Measurements from ENCODE around the gene CDH20.

Gene CDH20

GRCh38 chr18:61432590-61432989 is 99.4 kb downstream of the CDH20 start:
- no peak for DNase-seq

- no peak for DNase-seq
Observed at GRCh38 chr18:61435064-61435652, 101.9 kb downstream of the CDH20 start.

- no peak for DNase-seq
Observed at GRCh38 chr18:61443081-61443725, 110.0 kb downstream of the CDH20 start.

GRCh38 chr18:61448316-61448715 is 115.1 kb downstream of the CDH20 start:
- no peak for DNase-seq

- DNase-seq: no peak
Observed at GRCh38 chr18:61459896-61460648, 126.8 kb downstream of the CDH20 start.

- no peak for DNase-seq
Observed at GRCh38 chr18:61464551-61465142, 131.4 kb downstream of the CDH20 start.

GRCh38 chr18:61466736-61467135 is 133.5 kb downstream of the CDH20 start:
- no peak for DNase-seq

- no peak for DNase-seq
Observed at GRCh38 chr18:61470031-61470674, 136.9 kb downstream of the CDH20 start.

GRCh38 chr18:61471541-61471940 is 138.3 kb downstream of the CDH20 start:
- DNase-seq: no peak

GRCh38 chr18:61471942-61472341 is 138.7 kb downstream of the CDH20 start:
- no peak for DNase-seq

- DNase-seq: no peak
Observed at GRCh38 chr18:61474341-61474740, 141.1 kb downstream of the CDH20 start.

GRCh38 chr18:61474918-61475317 is 141.7 kb downstream of the CDH20 start:
- DNase-seq: no peak

GRCh38 chr18:61475931-61476330 is 142.7 kb downstream of the CDH20 start:
- no peak for DNase-seq

GRCh38 chr18:61489334-61489733 is 156.1 kb downstream of the CDH20 start:
- no peak for DNase-seq

GRCh38 chr18:61496374-61496773 is 163.1 kb downstream of the CDH20 start:
- DNase-seq: no peak

- DNase-seq: no peak
Observed at GRCh38 chr18:61497422-61497821, 164.2 kb downstream of the CDH20 start.

GRCh38 chr18:61502472-61502871 is 169.2 kb downstream of the CDH20 start:
- no peak for DNase-seq

GRCh38 chr18:61503688-61504087 is 170.5 kb downstream of the CDH20 start:
- DNase-seq: no peak

- no peak for DNase-seq
Observed at GRCh38 chr18:61528961-61529360, 195.7 kb downstream of the CDH20 start.

- DNase-seq: no peak
Observed at GRCh38 chr18:61530681-61531080, 197.5 kb downstream of the CDH20 start.

- no peak for DNase-seq
Observed at GRCh38 chr18:61531182-61531581, 198.0 kb downstream of the CDH20 start.

GRCh38 chr18:61531891-61532290 is 198.7 kb downstream of the CDH20 start:
- DNase-seq: no peak

- DNase-seq: no peak
Observed at GRCh38 chr18:61535401-61535800, 202.2 kb downstream of the CDH20 start.
